Thyroid gland (tissue), 4 donors: ENCODE data around the gene RASL10A. TPM values are rescaled to one million over a fixed set of nuclear protein-coding genes. Genes with fewer than 3 reads are reported as not detected.
A peak's percentile ranks its signal among the peaks of the same experiment; 100 is the strongest.

Experiments
- DNase-seq, 2 donors: peaks; one replicate each; pipeline ENCODE4 v3.0.0-alpha.2; 2019
- H3K27ac ChIP-seq, 3 donors: fragments of 200-600 bp; sonication (generic); 1 replicate in 2 of 3; 2 replicates in 1 of 3; pipeline ENCODE4 v1.5.1; 2016 to 2019; ENCODE audit warnings: mild to moderate bottlenecking in 1 of 3, moderate library complexity in 1 of 3
- H3K27me3 ChIP-seq: fragments of 200-600 bp; sonication (generic); one replicate; pipeline ENCODE4 v1.5.1; 2019
- H3K36me3 ChIP-seq, 2 donors: fragments of 200-600 bp; sonication (generic); one replicate each; pipeline ENCODE4 v1.5.1; 2016 to 2019
- H3K4me1 ChIP-seq, 2 donors: fragments of 200-600 bp; sonication (generic); one replicate each; pipeline ENCODE4 v1.5.1; 2017 to 2019
- H3K4me3 ChIP-seq, 3 donors: fragments of 200-600 bp; sonication (generic); replicated peaks in 1 of 3; 1 replicate in 2 of 3; 2 replicates in 1 of 3; pipeline ENCODE4 v1.5.1; 2016; ENCODE audit warnings: mild to moderate bottlenecking in 1 of 3
- H3K9me3 ChIP-seq: fragments of 200-600 bp; sonication (generic); one replicate; pipeline ENCODE4 v1.5.1; 2017
- POLR2A ChIP-seq, 2 donors: fragments of 450-650 bp; IDR thresholded peaks; one replicate each; pipeline ENCODE4 v1.6.1; 2017; ENCODE audit warnings: antibody characterized with exemption in 2 of 2, mild to moderate bottlenecking in 2 of 2, moderate library complexity in 1 of 2
- WGBS, 2 donors: methylation state at CpG; one replicate each; pipeline ENCODE4 v1.1.5; 2017; 5-methylcytosine and 5-hydroxymethylcytosine counted together
- intact Hi-C: fragments of 100-400 bp; cut with DNase I; formaldehyde crosslinking; loops from one replicate; pipeline ENCODE4 v1.15.1; 2023
- total RNA-seq, 4 donors: library from RNA; depleted of rRNA; stranded (reverse); fragments of >200 nt; gene quantifications; one replicate each; pipeline ENCODE4 v1.2.3, GENCODE V29; 2016
- TF ChIP-seq, protein P1 (sequence below), 6 experiments: fragments of 200-600 bp in 3 of 6; fragments of 450-650 bp in 3 of 6; sonication (generic) in 3 of 6; IDR thresholded peaks; one replicate each; pipeline ENCODE4 v1.5.1; 2016 to 2019; ENCODE audit warnings: antibody characterized with exemption in 6 of 6, mild to moderate bottlenecking in 2 of 6, inconsistent platforms in 1 of 6, moderate library complexity in 1 of 6

Gene RASL10A
- total RNA-seq, 4 donors from 2014 or later: 0.67 to 1.7 TPM; not detected in 2

DNA sequence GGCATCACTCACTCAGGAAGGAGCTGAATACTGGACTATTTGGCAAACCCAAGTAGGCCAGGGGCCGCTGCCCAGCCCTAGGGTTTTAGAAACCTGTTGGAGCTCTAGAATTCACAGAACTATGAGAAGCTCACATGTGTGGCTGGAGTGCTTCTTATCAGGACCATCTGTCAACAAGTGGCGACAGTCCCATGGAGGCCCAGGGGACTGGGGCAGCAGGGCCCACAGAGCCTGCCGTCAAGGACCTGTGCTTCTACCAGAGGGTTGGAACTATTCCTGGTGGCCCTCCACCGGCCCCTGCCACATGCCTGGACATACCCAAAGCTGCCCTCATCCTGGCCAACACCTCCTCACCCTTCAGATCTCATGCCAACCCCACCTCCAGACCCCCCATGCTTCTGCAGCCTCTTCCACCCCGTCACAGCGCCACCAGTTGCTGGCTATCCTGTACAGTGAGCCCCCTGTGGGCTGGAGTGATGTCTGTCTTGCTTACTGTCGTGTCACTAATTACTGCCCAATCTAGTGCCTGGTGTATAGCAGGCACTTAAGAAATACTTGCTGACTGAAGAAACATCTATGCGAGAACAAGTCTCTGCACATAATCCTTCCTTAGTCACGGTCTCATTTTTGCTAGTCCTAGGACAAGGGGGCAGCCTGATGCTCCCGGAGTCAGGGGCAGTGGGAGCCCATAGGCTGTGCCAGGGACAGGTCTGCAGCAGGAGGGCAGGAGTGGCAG, 27.2 kb upstream of the RASL10A start:
- Histone ChIP-seq H3K27ac (peak overlapping the region; percentile 1 to 57 (median 35)), H3K27me3 (no peaks in the 10 kb centered on the region), H3K36me3 (peaks cover 33 to 41% of the 10 kb centered on the region in 2 donors), H3K9me3 (no peaks in the 10 kb centered on the region), H3K4me1 (peaks cover 20 to 30% of the 10 kb centered on the region in 2 donors), H3K4me3 (no peak overlapping the region)
- DNase-seq: peak; percentile 74 to 79
- 32 to 36% methylated on average over 8 to 9 of the region's 10 CpGs for WGBS, 2 donors
- TF ChIP-seq, protein P1, sequence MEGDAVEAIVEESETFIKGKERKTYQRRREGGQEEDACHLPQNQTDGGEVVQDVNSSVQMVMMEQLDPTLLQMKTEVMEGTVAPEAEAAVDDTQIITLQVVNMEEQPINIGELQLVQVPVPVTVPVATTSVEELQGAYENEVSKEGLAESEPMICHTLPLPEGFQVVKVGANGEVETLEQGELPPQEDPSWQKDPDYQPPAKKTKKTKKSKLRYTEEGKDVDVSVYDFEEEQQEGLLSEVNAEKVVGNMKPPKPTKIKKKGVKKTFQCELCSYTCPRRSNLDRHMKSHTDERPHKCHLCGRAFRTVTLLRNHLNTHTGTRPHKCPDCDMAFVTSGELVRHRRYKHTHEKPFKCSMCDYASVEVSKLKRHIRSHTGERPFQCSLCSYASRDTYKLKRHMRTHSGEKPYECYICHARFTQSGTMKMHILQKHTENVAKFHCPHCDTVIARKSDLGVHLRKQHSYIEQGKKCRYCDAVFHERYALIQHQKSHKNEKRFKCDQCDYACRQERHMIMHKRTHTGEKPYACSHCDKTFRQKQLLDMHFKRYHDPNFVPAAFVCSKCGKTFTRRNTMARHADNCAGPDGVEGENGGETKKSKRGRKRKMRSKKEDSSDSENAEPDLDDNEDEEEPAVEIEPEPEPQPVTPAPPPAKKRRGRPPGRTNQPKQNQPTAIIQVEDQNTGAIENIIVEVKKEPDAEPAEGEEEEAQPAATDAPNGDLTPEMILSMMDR (IDR thresholded peaks at IDR 0.05): no peak
- no peak for TF ChIP-seq POLR2A (IDR thresholded peaks at IDR 0.05)
- intact Hi-C loops: no loop called here

DNA sequence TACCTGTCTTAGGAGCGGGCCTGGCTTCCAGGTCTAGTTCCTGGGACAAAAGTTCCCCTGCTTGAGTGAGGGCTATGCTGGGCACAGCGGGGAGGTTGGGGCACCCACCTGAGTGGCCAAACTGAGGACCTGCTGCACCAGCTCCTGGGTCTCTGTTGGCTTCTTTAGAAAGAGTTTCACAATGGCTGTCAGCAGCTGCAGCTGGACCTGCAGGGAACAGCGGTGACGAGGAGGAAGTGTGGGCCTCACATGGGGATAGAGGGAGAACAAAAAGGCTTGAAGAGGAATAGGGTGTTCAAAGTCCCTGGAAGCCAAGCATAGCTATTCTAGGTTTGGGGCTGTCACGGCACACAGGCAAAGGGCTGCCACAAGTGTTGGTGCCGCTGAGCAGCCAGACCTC, 26.7 kb upstream of the RASL10A start:
- intact Hi-C loops: no loop called here
- TF ChIP-seq, protein P1 (IDR thresholded peaks at IDR 0.05): no peak
- TF ChIP-seq POLR2A (IDR thresholded peaks at IDR 0.05): no peak
- Histone ChIP-seq H3K27ac (peak overlapping the region; percentile 1 to 57 (median 35)), H3K4me1 (peaks cover 20 to 30% of the 10 kb centered on the region in 2 donors), H3K9me3 (no peaks in the 10 kb centered on the region), H3K4me3 (no peak overlapping the region), H3K27me3 (no peaks in the 10 kb centered on the region), H3K36me3 (peaks cover 38 to 44% of the 10 kb centered on the region in 2 donors)
- WGBS, 2 donors: 82 to 83% methylated on average over 6 of the region's 6 CpGs
- no peak for DNase-seq

DNA sequence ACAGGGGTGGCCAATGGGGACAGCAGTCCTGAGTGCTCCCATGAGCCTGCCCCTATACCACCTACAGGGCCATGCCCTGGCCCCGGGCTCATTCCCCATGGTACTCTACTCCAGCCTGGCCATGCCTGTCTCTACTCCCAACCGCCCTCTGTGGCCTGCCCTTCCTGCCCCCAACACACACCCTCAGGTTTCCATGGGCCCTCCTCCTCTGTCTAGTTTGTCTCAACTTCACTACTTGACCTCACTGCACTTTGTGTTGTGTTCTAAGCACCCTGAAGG, 26.3 kb upstream of the RASL10A start:
- TF ChIP-seq, protein P1 (IDR thresholded peaks at IDR 0.05): no peak
- no peak for TF ChIP-seq POLR2A (IDR thresholded peaks at IDR 0.05)
- H3K4me1 ChIP-seq: peaks cover 20 to 30% of the 10 kb centered on the region in 2 donors
- no peaks in the 10 kb centered on the region for H3K27me3 ChIP-seq
- no peak overlapping the region for H3K4me3 ChIP-seq
- H3K36me3 ChIP-seq: peaks cover 41 to 48% of the 10 kb centered on the region in 2 donors
- DNase-seq: no peak
- H3K9me3 ChIP-seq: no peaks in the 10 kb centered on the region
- intact Hi-C loops: no loop called here
- 88 to 89% methylated on average over 2 of the region's 2 CpGs for WGBS, 2 donors
- peak overlapping the region in 2 of 3 donors; percentile 1 to 57 for H3K27ac ChIP-seq

DNA sequence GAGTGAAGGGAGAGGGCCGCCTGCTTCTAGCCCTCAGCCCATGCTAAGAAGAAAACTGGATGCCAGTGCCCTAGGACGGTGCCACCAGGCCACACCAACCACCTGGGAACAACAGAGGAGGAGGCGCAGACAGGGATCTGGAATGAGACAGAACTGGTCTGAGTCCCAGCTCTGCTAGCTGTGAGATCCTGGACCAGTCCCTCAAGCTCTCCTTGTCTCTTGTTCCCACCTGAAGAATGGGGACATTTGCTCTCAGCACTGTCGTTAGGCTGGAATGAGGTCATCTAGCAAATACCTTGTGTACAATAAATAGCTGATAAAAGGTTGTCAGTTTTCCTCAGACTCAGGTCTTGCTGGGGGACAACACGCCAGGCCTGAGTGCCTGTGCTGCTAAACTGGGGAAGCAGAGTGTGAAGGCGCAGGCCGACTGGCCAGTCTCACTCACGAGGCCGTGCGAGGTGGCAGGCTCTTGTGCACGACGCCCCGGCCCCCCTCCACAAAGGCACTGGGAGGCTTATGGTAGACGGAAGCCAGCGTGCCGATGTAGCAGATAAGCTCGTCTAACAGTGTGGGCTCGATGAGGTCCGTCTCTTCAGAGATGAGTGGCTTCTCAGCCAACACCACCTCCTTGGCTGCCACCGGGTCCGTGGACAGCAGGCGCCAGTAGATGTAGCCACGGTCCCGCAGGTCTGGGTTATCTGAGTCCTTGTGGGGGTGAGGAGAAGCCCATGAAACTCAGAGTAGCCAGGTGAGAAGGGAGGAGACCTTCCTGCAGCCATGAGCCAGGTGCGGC, 25.8 kb upstream of the RASL10A start:
- H3K4me1 ChIP-seq: peaks cover 20 to 30% of the 10 kb centered on the region in 2 donors
- TF ChIP-seq, protein P1 (IDR thresholded peaks at IDR 0.05): no peak
- no peak for TF ChIP-seq POLR2A (IDR thresholded peaks at IDR 0.05)
- DNase-seq: no peak
- no peaks in the 10 kb centered on the region for H3K27me3 ChIP-seq
- intact Hi-C loops: no loop called here
- no peak overlapping the region for H3K27ac ChIP-seq
- no peak overlapping the region for H3K4me3 ChIP-seq
- H3K9me3 ChIP-seq: no peaks in the 10 kb centered on the region
- WGBS, 2 donors: 92 to 98% methylated on average over 19 to 25 of the region's 25 CpGs
- peaks cover 41 to 49% of the 10 kb centered on the region in 2 donors for H3K36me3 ChIP-seq

DNA sequence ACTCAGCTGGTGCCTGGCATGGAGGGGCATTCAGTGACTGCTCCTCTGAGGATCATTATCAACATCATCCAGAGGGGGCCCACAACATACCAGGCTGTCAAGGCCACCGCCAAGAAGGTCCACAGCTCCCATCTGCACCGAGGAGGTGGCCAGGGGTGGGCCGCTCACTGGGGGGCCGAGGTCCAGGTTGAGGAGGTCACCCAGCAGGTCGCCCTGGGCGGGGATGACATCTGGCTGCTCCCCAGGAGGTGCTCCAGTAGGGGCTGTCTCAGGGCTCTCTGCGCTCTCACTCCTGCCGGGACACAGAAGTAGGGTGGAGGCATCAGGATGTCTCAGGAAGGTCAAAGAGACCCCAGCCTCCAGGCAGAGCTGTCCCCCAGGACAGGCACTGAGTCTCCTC, 25.1 kb upstream of the RASL10A start:
- Histone ChIP-seq H3K4me1 (peaks cover 20 to 30% of the 10 kb centered on the region in 2 donors), H3K9me3 (no peaks in the 10 kb centered on the region), H3K27me3 (no peaks in the 10 kb centered on the region), H3K27ac (no peak overlapping the region), H3K4me3 (no peak overlapping the region), H3K36me3 (peaks cover 41 to 54% of the 10 kb centered on the region in 2 donors)
- WGBS, 2 donors: 95% methylated on average over 4 of the region's 8 CpGs; no CpG with 5 or more reads in 1 of the 2 donors
- intact Hi-C loops: no loop called here
- DNase-seq: no peak
- TF ChIP-seq, protein P1 (IDR thresholded peaks at IDR 0.05): no peak
- TF ChIP-seq POLR2A (IDR thresholded peaks at IDR 0.05): no peak
